Vagina (tissue), 2 donors: Measurements from ENCODE around the gene NIPBL. TPM values are rescaled to one million over a fixed set of nuclear protein-coding genes. Genes with fewer than 3 reads are reported as not detected.

ENCODE experiments used
- DNase-seq, 2 donors: peaks; one replicate each; pipeline ENCODE4 v3.0.0-alpha.2; 2017; ENCODE audit errors: extremely low spot score in 2 of 2
- H3K27ac ChIP-seq: fragments of 200-600 bp; sonication (generic); one replicate; pipeline ENCODE4 v1.5.1; 2019
- H3K27me3 ChIP-seq: fragments of 200-600 bp; sonication (generic); one replicate; pipeline ENCODE4 v1.5.1; 2019
- H3K36me3 ChIP-seq, 2 donors: fragments of 200-600 bp; sonication (generic); one replicate each; pipeline ENCODE4 v1.5.1; 2017 to 2019
- H3K4me1 ChIP-seq: fragments of 200-600 bp; sonication (generic); one replicate; pipeline ENCODE4 v1.5.1; 2019
- H3K4me3 ChIP-seq, 2 donors: fragments of 200-600 bp; sonication (generic); 1 replicate in 1 of 2; 2 replicates in 1 of 2; pipeline ENCODE4 v1.5.1; 2016 to 2019
- H3K9me3 ChIP-seq: fragments of 200-600 bp; sonication (generic); one replicate; pipeline ENCODE4 v1.5.1; 2019
- CTCF ChIP-seq, 3 experiments: fragments of 450-650 bp in 2 of 3; fragments of 200-600 bp in 1 of 3; sonication (generic) in 1 of 3; IDR thresholded peaks; one replicate each; pipeline ENCODE4 v1.5.1; 2017 to 2019; ENCODE audit warnings: antibody characterized with exemption in 3 of 3, mild to moderate bottlenecking in 2 of 3, moderate library complexity in 2 of 3
- POLR2A ChIP-seq, 2 donors: fragments of 450-650 bp; IDR thresholded peaks; one replicate each; pipeline ENCODE4 v1.6.1; 2017; ENCODE audit warnings: antibody characterized with exemption in 2 of 2, mild to moderate bottlenecking in 2 of 2, moderate library complexity in 2 of 2
- POLR2AphosphoS5 ChIP-seq, 2 donors: sonication (generic); formaldehyde crosslinking; IDR thresholded peaks; one replicate each; pipeline ENCODE4 v1.9.0; 2017; ENCODE audit warnings: antibody characterized with exemption in 2 of 2, mild to moderate bottlenecking in 2 of 2, low read depth in 1 of 2; ENCODE audit not compliant: insufficient read depth in 1 of 2
- intact Hi-C: fragments of 100-400 bp; cut with DNase I; formaldehyde crosslinking; loops from one replicate; pipeline ENCODE4 v1.15.1; 2023
- total RNA-seq: library from RNA; depleted of rRNA; stranded (reverse); fragments of >200 nt; gene quantifications from one replicate; pipeline ENCODE4 v1.2.3, GENCODE V29; 2016

NIPBL gene
- total RNA-seq, 1 donor from 2014 or later, result 67.8 TPM

- no peak overlapping the region for H3K4me3 ChIP-seq
- no peaks in the 10 kb centered on the region for H3K27me3 ChIP-seq
- TF ChIP-seq POLR2AphosphoS5 (IDR thresholded peaks at IDR 0.05; ENCODE audit: insufficient read depth in 1 of 2, low read depth in 1 of 2) (no peak), CTCF (IDR thresholded peaks at IDR 0.05) (no peak), POLR2A (IDR thresholded peaks at IDR 0.05) (no peak)
- DNase-seq, result no peak
- H3K9me3 ChIP-seq, result no peaks in the 10 kb centered on the region
- no peaks in the 10 kb centered on the region for H3K4me1 ChIP-seq
- intact Hi-C loops, result no loop called here
- H3K36me3 ChIP-seq, result peaks cover 0 to 70% of the 10 kb centered on the region in 2 donors
- H3K27ac ChIP-seq, result no peak overlapping the region
Measured at GRCh38 chr5:37054391-37054790, 177.8 kb downstream of the NIPBL start.

DNA sequence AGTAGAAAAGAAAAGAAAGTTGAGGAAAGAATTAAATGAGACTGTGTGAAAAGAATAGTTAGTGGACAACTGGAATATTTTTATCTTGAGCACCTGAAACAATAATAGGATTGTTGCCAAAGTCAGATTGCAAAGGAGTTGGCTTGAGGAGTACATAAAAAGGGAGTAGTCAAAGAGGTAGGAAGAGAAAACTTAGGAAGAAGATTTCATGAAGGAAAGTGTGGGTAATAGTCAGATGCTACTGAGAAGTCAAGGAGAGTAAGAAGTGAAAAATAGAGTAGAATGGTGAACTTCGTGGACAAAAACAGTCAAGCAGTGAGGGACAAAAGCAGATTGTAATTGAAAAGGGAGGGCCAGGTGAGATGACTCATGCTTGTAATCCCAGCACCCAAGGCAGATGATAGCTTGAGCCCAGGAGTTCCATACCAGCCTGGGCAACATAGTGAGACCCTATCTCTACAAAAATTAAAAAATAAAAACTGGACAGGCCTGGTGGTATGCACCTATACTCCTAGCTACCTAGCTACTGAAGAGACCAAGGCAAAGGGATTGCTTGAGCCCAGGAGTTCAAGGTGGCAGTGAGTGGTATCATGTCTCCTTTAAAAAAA lies 178.9 kb downstream of the NIPBL start:
- TF ChIP-seq POLR2A (IDR thresholded peaks at IDR 0.05) (no peak), CTCF (IDR thresholded peaks at IDR 0.05) (no peak), POLR2AphosphoS5 (IDR thresholded peaks at IDR 0.05; ENCODE audit: insufficient read depth in 1 of 2, low read depth in 1 of 2) (no peak)
- Histone ChIP-seq H3K27ac (no peak overlapping the region), H3K27me3 (no peaks in the 10 kb centered on the region), H3K4me1 (no peaks in the 10 kb centered on the region), H3K4me3 (no peak overlapping the region), H3K9me3 (no peaks in the 10 kb centered on the region), H3K36me3 (peaks cover 0 to 66% of the 10 kb centered on the region in 2 donors)
- intact Hi-C loops, result no loop called here
- no peak for DNase-seq

GRCh38 chr5:37056762-37057161 lies 180.2 kb downstream of the NIPBL start:
- Histone ChIP-seq H3K4me1 (no peaks in the 10 kb centered on the region), H3K27me3 (no peaks in the 10 kb centered on the region), H3K27ac (no peak overlapping the region), H3K4me3 (no peak overlapping the region), H3K36me3 (peaks cover 0 to 64% of the 10 kb centered on the region in 2 donors), H3K9me3 (no peaks in the 10 kb centered on the region)
- DNase-seq, result no peak
- intact Hi-C loops, result no loop called here
- TF ChIP-seq POLR2AphosphoS5 (IDR thresholded peaks at IDR 0.05; ENCODE audit: insufficient read depth in 1 of 2, low read depth in 1 of 2) (no peak), CTCF (IDR thresholded peaks at IDR 0.05) (no peak), POLR2A (IDR thresholded peaks at IDR 0.05) (no peak)

DNA sequence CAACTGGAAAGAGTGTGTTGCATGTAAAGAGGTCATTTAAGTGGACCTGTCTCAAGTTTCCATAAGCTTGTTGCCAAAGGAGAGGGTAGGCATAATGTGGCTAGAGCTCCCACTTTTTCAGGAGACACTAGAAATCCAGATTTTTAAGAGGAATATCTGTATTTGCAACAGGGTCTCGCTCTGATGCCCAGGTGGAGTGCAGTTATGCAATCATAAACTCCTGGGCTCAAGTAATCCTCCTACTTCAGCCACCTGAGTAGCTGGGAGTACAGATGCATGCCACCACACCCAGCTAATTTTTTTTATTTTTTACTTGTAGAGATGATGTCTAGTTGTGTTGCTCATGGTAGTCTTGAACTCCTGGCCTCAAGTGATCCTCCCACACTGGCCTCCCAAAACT lies 183.5 kb downstream of the NIPBL start:
- Histone ChIP-seq H3K27me3 (no peaks in the 10 kb centered on the region), H3K36me3 (peaks cover 0 to 67% of the 10 kb centered on the region in 2 donors), H3K4me1 (no peaks in the 10 kb centered on the region), H3K4me3 (no peak overlapping the region), H3K9me3 (no peaks in the 10 kb centered on the region), H3K27ac (no peak overlapping the region)
- no peak for TF ChIP-seq CTCF (IDR thresholded peaks at IDR 0.05)
- no peak for TF ChIP-seq POLR2A (IDR thresholded peaks at IDR 0.05)
- TF ChIP-seq POLR2AphosphoS5 (IDR thresholded peaks at IDR 0.05; ENCODE audit: insufficient read depth in 1 of 2, low read depth in 1 of 2), result no peak
- intact Hi-C loops, result no loop called here
- DNase-seq, result no peak

GRCh38 chr5:37063739-37064138 lies 187.2 kb downstream of the NIPBL start:
- no peak for TF ChIP-seq POLR2A (IDR thresholded peaks at IDR 0.05)
- no peak for TF ChIP-seq CTCF (IDR thresholded peaks at IDR 0.05)
- TF ChIP-seq POLR2AphosphoS5 (IDR thresholded peaks at IDR 0.05; ENCODE audit: insufficient read depth in 1 of 2, low read depth in 1 of 2), result no peak
- intact Hi-C loops, result no loop called here
- H3K4me1 ChIP-seq, result no peaks in the 10 kb centered on the region
- H3K4me3 ChIP-seq, result no peak overlapping the region
- peaks cover 0 to 51% of the 10 kb centered on the region in 2 donors for H3K36me3 ChIP-seq
- H3K27me3 ChIP-seq, result no peaks in the 10 kb centered on the region
- H3K27ac ChIP-seq, result no peak overlapping the region
- H3K9me3 ChIP-seq, result no peaks in the 10 kb centered on the region
- no peak for DNase-seq
